Measurements from ENCODE around the gene CUL2.
"Not testable (repeated sequence)": the region's sequence is repeated elsewhere in the genome, so short reads cannot be mapped to it uniquely, and the experiment has no call there.

Gene CUL2

DNA sequence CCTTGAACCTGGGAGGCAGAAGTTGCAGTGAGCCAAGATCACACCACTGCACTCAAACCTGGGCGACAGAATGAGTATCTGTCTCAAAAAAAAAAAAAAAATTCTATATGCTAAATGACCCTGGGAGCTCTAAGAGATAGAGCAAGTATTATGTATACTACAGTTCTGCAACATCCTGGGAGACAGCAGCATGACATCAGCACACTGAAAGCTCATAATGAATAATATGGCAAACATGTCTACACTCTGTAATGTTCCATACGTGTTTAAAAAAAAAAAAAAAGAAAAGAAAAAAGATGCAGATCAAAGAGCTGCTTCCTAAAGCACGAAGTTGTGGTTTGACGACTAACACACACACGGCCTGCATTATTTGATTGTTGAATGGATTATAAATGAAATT is 72.5 kb downstream of the CUL2 start:
- DNase-seq, result peak; percentile 68

DNA sequence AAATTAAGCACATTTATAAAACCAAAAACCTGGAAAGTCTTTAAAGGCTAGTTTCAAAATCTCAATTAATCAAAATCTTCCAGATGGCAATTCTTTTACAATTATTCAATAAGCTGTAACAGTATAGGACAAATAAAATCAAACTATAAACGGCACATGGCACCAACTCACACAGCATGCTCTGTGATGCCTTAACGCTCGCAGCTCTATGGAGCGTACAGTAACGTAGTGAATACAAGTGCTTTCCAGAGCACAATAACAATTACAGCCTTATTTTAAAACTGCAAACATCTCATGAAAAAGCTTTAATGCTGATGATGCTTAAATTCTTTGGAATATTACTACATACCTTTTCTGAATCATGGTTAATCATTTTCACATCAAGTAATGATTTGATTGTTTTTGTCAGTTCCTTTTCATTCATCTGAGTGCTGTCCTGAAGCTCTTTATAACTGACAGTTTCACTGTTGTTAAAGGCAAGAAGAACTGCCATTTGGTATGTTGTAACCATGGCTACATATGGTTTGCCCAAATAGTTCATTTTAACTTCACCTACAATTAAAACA is 74.2 kb downstream of the CUL2 start:
- no peak for DNase-seq

DNA sequence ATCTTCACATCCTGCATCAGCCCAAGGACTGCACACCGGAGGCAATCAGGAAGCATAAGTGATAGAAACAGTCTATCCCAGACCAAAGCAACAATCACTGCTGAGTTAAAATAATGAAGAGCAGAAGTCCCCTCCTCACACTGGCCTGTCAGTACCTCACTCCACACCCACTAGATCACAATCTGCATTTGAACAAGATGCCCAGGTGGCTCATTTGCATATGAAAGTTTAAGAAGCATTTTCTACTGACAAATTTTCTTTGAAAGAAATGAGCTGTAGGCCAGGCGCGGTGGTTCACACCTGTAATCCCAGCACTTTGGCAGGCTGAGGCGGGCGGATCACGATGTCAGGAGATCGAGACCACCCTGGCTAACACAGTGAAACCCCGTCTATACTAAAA is 77.4 kb downstream of the CUL2 start:
- no peak for DNase-seq

DNA sequence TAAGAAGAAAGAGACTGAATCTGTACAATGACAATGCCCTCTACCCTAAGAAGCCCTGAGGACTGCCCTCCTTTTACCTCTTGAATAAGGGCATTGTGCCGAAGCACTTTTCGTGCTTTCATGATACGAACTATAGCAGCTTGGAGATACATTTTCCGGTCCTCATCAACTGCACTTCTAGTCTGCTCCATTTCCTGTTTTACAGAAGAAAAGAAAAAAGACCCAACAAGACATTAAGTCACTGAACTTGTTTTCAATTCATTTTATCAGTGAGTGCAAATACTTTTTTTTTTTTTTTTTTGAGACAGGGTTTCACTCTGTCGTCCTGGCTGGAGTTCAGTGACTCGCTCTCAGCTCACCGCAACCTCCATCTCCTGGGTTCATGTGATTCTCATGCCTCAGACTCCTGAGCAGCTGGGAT is 78.4 kb downstream of the CUL2 start:
- no peak for DNase-seq

DNA sequence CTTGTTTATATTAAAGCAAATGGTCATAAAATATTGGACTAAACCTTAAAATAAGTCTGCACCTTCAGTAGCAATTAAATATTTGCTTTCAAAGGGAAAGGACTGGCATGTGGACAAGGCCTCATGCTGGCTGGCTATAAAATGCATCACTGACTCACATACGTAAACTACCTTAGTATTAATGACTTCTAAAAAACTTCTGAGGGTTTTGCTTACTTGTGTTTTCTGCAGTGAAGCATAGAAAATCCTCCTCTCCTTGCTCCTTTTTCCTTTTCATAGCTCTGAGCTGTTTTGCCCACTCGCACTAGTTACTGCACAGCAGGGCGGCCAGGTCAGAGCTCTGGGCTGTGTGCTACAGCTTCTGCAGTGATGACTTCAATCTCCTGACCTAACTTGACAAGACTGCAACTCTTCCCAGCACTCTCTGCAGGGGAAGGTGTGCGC is 82.3 kb downstream of the CUL2 start:
- no peak for DNase-seq

DNA sequence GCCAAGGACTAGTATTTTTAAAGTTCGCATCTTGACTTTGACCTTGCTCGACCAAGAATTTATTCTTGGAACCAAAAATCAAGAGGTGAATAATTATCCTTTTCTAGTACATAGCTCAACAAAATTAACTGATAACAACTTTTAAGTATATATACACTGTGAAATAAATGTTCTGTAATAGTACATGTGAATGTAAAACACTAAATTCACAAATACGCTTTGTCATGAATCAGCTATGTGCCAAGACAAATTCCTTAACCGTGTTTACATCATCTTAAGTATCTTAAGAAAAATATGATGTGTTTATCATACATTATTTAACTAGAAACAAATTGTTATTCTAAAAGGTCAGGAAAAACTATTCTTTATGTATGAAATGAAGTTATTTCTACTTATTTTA is 83.3 kb downstream of the CUL2 start:
- DNase-seq, result no peak

DNA sequence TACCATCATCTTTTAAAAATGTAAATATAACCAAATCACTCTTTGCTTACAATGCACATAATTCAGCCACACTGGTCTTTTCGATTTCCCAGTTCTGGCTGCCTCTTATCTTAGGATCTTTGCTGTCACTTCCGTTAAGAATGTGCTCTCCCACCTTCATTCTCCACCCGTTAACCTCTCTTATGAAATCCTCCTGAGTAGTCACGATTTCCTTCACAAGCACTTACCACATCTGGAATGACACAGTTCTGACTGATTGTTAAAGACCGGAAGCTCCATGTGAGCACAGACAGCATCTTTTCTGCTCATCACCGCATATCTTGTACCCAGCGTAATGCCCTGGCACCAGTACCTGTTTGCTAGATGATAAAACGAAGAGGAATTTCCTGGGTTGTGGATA is 84.3 kb downstream of the CUL2 start:
- no peak for DNase-seq

DNA sequence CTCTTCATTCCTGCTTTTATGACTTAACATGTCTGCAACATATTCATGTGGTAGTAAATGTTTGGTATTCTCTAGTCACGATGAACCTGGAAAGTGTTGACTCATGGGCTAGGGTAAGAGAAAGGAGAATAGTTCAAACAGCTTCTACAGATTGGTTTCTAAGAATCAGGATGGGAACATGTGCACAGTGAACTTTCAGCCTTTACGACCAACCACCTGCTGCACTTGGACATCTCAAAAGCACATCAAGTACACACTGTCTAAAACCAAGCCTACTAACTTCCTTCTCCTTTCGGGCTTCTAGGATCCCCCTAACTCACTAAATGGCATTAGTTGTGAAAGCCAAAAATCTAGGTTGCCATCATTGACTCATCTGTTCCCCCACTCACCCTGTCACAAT is 85.5 kb downstream of the CUL2 start:
- DNase-seq, result no peak

DNA sequence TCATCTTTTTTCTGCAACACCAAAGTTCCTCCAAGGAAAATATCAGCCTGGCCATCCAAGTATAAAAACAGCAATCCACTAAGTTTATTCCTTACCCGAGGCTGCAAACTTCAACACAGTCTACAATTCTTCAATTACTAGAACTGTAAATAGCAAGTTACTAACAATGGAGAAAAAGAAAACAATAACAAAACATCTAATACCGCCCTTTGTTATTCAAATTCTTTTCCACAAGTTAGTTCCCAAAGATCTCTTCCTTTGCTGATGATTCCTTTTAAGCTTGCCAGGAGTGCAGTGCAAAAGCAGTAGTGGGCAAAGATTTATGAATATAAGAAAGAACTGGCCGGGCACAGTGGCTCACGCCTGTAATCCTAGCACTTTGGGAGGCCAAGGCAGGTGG is 86.2 kb downstream of the CUL2 start:
- no peak for DNase-seq

DNA sequence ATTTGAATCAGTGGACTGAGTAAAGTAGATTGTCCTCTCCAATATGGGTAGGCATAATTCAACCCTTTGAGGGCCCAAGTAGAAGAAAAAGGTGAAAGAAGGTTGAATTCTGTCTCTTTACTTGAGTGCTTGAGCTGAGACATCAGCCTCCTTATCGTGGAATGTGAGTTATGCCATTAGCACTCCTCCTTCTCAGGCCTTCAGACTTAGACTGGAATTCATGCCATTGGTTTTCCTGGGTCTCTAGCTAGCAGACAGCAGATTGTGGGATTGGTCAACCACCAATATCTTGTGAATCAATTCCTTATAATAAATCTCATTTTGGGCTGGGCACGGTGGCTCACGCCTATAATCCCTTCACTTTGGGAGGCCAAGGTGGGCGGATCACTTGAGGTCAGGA is 89.2 kb downstream of the CUL2 start:
- DNase-seq, result no peak

DNA sequence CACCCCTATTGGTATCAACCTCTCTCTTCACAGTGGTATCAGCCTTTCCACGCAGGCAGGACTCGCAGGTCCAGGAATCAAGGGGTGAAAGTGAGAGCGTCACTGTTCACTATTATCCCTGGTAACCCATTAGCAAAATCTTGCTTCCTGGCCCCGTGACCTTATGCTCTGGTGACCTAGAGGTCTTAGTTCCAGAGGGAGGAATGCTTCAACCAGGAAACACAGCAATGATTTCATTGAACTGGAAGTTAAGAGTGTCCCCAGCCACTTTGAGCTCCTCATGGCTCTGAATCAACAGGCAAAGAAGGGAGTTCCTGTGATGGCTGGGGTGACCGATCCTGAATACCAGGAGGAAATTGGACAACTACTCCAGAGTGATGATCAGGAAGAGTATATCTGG is 90.6 kb downstream of the CUL2 start:
- DNase-seq, result no peak

DNA sequence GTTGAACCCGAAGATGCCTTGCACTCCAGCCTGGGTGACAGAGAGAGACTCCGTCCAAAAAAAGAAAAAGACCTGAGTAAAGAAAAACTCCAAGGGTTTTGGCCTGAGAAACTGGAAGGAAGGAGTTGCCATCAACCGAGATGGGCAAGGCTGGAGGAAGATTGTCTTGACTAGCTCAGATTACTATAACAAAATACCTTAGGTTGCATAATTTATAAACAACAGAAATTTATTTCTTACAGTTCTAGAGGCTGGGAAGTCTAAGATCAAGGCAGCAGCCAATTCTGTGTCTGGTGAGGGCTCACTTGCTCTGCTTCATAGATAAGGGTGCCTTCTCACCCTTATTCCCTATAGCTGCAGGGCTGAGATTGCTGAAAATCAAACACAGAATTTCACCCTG is 91.2 kb downstream of the CUL2 start:
- no peak for DNase-seq

DNA sequence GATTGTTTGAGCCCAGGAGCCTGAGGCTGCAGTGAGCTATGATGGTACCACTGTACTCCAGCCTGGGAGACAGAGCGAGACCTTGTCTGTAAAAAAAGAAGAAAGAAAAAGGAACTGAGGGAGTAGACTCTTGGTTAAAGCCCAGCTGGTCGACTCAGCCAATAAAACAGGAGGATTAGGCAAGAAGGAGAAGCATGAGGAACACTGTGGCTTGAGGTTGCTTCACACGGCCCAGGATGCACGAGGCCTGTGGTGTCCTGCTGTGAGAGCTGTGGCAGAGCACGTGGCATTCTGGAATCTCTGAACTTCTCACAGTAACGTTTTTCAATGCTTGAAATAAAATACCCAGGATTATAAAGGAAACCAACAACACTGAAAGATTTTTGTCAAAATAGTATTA is 93.3 kb downstream of the CUL2 start:
- no peak for DNase-seq

DNA sequence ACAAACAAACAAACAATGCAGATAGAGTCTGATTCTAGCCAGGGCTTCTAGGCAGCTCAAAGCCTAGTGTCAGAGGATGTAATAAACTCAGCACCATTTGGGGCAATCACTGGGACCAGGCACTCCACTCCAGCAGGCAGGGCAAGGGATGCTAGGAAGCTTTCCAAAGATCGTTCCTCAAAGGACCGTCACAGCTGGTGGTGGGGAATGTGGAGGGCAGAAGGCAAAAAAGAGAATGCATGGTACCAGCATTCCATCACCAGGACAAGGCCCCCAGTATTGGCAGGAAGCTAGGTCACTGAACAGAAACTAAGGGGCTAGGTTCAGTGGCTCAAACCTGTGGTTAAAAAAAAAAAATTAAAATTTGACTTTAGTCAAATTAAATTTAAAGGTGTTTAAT is 94.2 kb downstream of the CUL2 start:
- no peak for DNase-seq

DNA sequence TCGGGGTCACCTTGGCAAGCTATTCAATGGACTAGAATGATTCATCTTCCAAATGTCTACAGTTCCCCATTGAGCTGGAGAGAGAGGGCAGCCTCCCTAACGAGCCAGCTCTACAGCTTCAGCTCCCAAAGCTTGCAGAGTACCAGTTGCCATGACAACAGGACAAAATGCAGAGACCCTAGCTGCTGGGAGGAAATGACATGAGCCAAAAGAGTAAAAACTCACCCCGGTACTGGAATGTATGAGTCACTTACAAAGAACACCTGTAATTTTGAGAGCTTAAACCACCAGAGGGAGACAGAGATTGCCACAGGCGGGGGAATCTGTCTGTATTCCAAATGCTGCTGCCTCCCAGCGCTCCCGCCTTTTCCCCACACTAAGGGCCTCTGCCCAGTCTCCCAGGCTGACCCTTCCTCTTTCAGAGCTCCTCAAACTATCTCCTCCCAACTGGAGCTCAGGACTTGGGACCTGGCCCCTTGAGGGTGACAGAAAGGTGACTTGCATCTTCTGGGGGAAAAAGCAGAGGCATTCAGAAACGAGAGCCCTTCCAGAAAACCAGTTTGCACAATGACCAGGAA is 95.5 kb downstream of the CUL2 start:
- DNase-seq, result peak; percentile 93

DNA sequence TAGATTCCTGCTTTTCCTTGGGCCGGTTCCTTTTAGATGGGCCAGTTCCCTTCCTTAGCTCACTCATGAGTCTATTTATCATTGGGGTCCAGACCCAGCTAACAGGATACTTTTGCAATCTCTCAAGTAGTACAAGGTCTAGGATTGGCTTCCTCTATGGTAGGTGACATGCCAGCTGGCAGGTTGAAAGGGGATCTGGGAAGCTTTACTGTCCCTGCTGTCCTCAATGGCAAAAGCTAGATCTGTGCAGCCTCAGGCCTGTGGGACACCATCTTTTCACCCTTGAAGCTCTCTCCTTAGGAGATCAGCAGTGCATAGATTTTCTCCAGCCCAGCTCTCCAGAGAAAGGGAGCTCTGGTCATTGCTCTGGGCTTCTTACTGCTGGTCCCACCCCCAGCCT is 96.4 kb downstream of the CUL2 start:
- no peak for DNase-seq

DNA sequence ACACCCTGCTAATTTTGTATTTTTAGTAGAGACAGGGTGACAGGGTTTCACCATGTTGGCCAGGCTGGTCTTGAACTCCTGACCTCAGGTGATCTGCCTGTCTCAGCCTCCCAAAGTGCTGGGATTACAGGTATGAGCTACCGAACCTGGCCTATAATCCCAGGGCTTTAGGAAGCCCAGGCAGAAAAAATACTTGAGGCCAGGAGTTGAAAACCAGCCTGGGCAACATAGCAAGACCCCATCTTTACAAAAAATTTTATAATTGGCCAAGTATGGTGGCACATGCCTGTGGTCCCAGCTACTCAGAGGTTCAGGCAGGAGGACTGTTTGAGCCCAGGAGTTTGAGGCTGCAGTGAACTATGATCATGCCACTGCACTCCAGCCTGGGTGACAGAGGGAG is 99.0 kb downstream of the CUL2 start:
- DNase-seq, result not testable (repeated sequence)

DNA sequence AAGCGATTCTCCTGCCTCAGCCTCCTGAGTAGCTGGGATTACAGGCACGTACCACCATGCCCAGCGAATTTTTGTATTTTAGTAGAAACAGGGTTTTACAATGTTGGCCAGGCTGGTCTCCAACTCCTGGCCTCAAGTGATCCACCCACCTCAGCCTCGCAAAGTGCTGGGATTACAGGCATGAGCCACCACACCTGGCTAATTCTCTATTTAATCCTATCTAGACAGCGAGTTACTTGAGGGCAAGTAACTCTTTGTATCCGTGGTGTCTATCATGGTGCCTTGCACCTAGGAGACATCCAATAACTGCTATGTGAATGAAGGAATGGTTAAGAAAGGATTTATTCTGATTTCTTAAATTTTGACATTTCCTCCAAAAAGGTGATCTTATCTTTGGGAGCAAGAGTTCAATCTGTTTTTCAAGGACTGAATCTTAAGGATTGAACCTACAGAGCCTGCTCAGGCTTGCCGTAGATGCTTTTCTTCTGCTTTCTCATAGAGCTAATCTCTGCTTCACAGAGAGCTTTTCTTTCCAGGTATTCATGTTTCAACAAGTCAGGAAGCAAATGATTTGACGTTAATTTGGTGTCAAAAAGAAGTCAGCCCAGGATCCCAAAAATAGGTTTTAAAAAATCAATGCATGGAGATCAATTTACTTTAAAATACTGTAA is 101.6 kb downstream of the CUL2 start:
- DNase-seq, result no peak

DNA sequence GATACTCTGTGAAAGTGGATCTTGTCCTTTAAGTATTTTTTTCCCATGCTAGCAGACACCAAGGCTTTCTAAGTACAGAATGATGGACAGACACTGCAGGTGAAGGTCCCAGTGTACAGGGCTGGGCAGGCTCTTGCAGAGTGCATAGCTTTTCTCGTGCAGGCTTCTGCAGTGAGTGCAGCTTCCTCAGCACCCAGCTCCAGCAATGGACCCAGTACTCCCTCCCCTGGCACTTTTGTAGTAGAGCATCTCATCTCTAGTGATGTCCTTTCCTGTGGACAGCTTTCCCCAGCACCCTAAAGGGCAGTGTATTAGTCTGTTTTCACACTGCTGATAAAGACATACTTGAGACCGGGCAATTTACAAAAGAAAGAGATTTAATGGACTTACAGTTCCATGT is 104.3 kb downstream of the CUL2 start:
- DNase-seq, result no peak

DNA sequence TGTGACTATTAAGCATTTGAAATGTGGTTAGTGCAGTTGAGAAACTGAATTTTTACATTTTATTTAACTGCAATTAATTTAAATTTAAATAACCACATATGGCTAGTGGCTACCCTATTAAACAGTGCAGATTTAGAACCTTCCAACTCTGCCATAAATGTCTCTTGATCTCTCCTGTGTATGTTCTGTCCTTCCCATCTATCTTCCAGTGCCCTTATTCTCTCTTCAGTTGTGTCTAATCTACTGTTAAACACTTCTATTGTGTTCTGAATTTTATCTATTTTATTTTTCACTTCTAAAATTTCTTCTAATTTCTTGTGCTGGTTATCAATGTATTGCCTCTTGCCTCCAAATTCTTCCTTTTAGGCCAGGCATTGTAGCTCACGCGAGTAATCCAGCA is 105.0 kb downstream of the CUL2 start:
- DNase-seq, result no peak

DNA sequence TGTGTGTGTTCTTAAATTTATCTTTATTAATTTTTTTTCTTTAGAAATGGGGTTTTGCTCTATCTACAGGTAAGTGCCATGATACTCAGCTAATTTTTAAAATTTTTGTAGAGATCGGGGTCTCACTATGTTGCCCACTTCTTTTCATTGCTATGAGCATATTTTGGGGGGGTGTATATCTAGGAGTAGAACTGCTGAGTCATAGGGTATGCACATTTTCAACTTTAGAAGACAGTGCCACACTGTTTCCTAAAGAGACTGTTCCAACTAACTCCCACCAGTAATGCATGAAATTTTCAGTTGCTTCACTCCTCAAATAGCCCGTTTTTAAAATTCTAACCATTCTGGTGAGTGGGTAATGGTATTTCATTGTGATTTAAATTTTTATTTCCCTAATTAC is 108.3 kb downstream of the CUL2 start:
- no peak for DNase-seq

DNA sequence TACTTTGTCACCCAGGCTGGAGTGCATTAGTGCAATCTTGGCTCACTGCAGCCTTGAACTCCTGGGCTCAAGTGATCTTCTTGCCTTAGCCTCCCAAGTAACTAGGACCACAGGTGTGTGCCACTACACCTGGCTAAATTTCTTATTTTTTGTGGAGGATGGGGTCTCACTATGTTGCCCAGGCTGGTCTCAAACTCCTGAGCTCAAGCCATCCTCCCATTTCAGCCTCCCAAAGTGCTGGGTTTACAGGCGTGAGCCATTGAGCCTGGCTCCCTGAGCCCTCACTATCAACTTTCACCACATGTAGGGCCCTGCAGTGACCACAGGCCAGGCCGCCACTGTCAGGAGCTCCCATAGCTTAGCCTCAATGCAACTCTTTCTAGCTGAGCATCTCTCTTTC is 110.2 kb downstream of the CUL2 start:
- no peak for DNase-seq

DNA sequence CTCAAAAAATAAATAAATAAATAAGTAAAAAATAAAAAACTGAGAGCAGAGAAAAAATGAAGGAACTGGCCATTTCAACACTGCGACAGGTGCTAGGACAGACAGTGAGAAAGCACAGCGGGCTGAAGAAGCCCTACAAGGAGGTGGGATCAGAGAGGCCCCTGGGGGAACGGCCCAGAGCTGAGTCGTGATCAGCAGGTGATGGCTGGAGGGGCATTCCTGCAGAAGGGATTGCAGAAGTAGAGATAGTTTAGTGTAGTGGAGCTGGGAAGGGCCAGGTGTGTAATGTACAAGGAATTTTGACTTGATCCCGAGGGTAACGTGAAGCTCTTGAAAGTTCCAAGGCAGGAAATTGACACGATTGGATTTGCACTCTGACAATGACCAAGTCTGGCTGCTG is 112.1 kb downstream of the CUL2 start:
- DNase-seq, result no peak

DNA sequence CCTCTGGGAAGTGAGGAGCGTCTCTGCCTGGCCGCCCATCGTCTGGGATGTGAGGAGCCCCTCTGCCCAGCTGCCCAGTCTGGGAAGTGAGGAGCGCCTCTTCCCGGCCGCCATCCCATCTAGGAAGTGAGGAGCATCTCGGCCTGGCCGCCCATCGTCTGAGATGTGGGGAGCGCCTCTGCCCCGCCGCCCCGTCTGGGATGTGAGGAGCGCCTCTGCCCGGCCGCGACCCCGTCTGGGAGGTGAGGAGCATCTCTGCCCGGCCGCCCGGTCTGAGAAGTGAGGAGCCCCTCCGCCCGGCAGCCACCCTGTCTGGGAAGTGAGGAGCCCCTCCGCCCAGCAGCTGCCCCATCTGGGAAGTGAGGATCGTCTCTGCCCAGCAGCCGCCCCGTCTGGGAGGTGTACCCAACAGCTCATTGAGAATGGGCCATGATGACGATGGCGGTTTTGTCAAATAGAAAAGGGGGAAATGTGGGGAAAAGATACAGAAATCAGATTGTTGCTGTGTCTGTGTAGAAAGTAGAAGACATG is 113.7 kb downstream of the CUL2 start:
- DNase-seq, result not testable (repeated sequence)
